Left ventricle myocardium superior (tissue), 1 donor: Measurements from ENCODE around the gene SLC16A3. TPM values are rescaled to one million over a fixed set of nuclear protein-coding genes. Genes with fewer than 3 reads are reported as not detected.

Experiments
- microRNA-seq: library from miRNA; unstranded; fragments of <30 nt; microRNA quantifications from one replicate; pipeline ENCODE4 v1.2.0, GENCODE V29; 2020; ENCODE audit warnings: borderline number of aligned reads
- total RNA-seq: library from RNA; stranded (reverse); fragmentation: NEBNext Ultra II Directional; extraction: Animal tissue kit (Norgen Biotek cat#: 25700); gene quantifications from one replicate; pipeline ENCODE4 v1.2.1, GENCODE V29; 2021
- donor health status: DM: no; HTN: yes; CAD: no; lungs with severe emphysema.

Gene SLC16A3
- total RNA-seq, 1 donor from 2014 or later, result 7.8 TPM

Small RNA genes lying within 50 kb of the gene (microRNA-seq; reads per million reads assigned to microRNA genes)
- gene MIR6787, result not detected

Other genes starting within 250 kb of the SLC16A3 start
- 27.0 TPM for gene CENPX, start 206.2 kb upstream of the SLC16A3 start, total RNA-seq
- gene LRRC45, start 205.7 kb upstream of the SLC16A3 start, total RNA-seq, result 6.3 TPM
- gene RAC3, start 197.4 kb upstream of the SLC16A3 start, total RNA-seq, result 1.8 TPM
- gene DCXR, start 191.3 kb upstream of the SLC16A3 start, total RNA-seq, result 177 TPM
- gene RFNG, start 177.2 kb upstream of the SLC16A3 start, total RNA-seq, result 21.8 TPM
- gene GPS1, start 177.1 kb upstream of the SLC16A3 start, total RNA-seq, result 90.6 TPM
- gene DUS1L, start 163.2 kb upstream of the SLC16A3 start, total RNA-seq, result 67.7 TPM
- 17.0 TPM for gene FASN, start 130.8 kb upstream of the SLC16A3 start, total RNA-seq
- 8.1 TPM for gene CCDC57, start 16.2 kb upstream of the SLC16A3 start, total RNA-seq
- 64.4 TPM for gene CSNK1D, start 44.7 kb downstream of the SLC16A3 start, total RNA-seq
- 0.64 TPM for gene CD7, start 88.6 kb downstream of the SLC16A3 start, total RNA-seq
- 5.5 TPM for gene SECTM1, start 104.7 kb downstream of the SLC16A3 start, total RNA-seq
- gene TEX19, start 130.2 kb downstream of the SLC16A3 start, total RNA-seq, result not detected
- 2.1 TPM for gene UTS2R, start 142.7 kb downstream of the SLC16A3 start, total RNA-seq
- gene HEXD, start 189.3 kb downstream of the SLC16A3 start, total RNA-seq, result 18.6 TPM
- 28.5 TPM for gene OGFOD3, start 189.5 kb downstream of the SLC16A3 start, total RNA-seq
- 30.8 TPM for gene CYBC1, start 221.7 kb downstream of the SLC16A3 start, total RNA-seq
- gene NARF, start 229.7 kb downstream of the SLC16A3 start, total RNA-seq, result 90.4 TPM